Measurements from ENCODE around the gene WWP2.
A peak's percentile ranks its signal among the peaks of the same experiment; 100 is the strongest.
"Not testable (repeated sequence)": the region's sequence is repeated elsewhere in the genome, so short reads cannot be mapped to it uniquely, and the experiment has no call there.

Gene WWP2

DNA sequence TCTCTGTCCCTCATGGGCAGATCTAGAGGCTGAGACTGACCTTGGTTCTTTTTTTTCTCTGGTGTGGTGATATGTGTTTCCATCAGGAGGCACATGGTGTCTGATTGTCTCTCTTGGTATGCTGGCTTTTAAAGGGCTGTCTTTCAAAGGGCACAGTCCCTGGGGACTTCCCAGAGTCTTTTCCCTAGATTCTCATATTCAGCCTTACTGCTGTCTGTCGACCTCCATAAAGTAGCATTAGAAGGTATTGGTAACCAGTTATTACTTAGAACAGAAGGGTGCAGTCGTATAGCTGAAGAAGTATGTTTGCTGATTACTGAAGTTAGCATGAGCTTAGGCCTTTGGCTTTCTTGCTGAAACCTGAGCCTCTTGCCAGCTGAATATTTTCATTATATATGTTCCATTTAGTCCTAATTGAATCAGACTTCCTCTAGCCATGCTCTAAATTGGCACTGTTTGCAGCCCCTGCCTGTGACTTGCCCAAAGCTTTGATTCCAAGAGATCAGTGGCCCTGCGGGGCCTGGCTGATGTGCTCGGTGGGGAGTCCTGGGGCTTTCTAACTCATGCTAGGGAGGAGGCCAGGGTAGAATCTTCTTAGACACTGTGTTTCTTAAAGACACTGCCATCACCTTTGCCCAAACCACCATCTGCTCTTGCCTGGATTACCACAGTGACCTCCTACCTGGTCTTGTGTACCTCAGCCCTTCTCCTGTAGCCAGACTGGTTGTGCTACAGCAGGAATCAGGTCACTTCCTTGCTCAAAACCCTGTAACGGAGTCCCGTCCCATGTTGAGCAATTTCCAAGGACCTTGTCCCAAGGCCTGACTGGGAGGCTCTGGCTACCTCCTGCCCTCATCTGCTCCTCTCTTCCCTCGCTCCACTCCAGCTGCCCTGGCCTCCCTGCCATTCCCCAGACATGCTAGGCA is 71.5 kb downstream of the WWP2 start:
- no peak for DNase-seq

DNA sequence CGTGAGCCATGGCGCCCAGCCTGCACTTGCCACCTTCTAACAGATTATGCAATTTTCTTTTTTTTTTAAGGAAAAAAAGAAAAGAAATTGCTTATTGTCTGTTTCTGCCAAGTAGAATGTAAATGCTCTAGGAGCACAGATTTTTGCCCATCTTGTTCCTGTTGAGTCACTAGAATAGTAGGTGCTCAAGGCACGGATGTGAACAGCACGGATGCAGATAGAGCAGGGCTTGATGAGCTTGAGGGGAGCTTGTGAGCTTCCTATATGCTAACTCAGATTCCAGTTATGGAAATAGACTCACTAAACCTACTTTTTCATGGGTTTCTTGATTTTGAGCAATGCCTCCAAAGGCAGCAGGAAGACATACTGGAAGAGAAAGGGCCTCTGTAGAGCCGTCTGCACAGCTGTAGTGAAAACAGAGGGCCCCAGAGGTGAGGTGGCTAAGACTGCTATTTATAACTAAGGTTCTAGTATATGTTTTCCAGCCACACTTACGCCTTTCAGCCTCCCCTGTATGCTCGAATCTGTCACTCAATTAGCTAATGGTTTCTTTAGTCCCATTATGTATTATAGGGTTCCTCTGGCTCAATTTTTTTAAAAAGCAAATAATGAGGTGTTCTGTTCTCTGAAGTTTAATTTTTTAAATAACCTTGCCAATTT is 72.8 kb downstream of the WWP2 start:
- no peak for DNase-seq

DNA sequence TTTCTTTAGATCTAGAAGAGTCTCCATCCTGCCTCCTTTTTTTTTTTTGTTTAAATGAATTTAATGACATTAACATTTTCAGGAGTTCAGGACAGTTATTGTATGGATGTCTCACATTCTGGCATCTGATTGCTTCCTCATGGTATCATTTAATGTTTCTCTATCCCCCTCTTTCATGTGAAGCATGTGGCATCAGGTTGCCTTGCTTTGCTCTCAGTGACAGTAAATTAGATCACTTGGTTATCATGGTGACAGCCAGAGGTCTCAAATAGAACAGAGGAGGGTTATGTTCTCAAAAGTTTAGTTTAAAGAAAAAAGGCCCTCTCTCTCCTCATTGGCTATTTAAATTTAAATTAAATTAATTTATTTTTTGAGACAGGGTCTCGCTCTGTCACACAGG is 74.1 kb downstream of the WWP2 start:
- no peak for DNase-seq

DNA sequence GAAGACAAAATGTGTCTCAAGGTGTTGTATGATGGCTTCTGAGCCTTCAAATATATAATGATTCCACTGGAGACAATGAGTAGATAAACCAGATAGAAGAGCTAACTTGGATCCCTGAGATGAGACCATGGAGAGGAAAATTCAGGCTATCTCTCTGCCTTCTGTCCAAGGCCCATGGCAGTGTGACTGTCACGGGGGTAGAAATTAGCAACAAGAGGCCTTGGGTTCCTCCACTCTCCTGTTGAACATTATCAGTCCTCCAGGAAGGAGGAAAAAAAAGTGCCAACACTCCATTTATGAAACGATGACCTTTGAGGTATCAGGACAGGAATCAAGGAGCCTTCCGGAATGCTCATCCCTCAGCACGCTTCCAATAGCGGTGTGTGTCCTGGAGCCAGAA is 75.2 kb downstream of the WWP2 start:
- no peak for DNase-seq

DNA sequence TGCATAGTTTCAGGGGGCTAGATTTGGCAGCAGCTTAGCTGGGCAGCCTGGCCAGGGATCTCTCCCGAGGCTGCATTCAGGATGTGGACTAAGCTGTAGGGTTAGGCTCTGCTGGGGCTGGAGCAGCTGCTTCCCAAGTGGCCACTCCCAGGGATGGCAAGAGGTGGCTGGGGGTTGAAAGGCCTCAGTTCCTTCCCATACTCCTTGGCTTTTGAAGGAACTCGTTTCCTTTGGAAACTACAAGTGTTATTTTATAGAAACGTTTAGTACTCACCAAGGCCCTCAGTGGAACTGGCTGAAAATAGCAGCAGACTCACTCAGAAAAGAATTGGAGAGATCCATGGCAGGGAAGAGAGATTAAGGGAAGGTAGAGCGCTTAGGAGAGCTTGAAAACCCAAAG is 76.4 kb downstream of the WWP2 start:
- no peak for DNase-seq

DNA sequence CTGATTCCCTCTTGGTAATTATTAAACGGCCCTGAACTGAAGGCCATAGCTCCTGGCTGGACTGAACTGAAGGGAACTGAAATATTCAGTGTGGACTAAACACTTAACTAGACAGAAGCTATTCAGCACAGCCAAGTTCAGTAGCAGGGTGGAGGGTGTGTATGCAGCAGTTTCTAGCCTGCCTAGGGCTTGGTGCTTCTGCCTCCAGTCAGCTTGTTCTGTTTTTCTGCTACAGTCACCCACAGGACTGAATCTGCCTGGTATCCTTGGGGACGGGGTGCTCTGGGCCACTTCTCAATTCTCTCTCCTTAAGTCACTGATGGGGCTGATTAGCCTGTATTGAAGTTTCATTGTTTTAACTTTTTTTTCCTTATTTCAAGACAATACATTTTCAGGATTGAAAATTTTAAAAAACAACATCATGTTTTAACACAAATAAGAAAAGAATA is 77.1 kb downstream of the WWP2 start:
- peak; percentile 50 for DNase-seq

DNA sequence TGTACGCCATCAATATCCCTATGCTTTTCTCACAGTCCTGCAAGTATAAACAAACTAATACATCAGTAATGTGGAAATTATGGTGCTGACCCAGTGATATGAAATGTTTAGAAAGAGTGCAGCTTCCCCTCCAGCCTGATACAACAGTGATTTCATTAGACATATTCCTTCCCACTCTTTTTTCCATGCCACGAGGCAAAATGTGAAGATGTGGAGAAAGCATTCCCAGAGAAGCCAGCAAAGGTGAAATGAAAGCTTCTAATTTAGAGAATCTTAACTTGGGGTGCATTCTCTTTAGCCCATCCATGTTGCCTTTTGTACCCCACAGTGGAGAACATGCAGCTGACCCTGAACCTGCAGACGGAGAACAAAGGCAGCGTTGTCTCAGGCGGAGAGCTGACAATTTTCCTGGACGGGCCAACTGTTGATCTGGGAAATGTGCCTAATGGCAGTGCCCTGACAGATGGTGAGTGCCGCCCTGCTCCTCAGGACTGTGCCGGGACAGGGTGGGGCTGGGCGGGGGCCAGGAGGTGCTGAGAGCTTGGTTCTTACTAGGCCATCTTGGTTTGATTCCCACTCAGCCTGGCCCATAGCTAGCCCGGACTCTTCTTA is 77.8 kb downstream of the WWP2 start:
- peak; percentile 73 for DNase-seq

DNA sequence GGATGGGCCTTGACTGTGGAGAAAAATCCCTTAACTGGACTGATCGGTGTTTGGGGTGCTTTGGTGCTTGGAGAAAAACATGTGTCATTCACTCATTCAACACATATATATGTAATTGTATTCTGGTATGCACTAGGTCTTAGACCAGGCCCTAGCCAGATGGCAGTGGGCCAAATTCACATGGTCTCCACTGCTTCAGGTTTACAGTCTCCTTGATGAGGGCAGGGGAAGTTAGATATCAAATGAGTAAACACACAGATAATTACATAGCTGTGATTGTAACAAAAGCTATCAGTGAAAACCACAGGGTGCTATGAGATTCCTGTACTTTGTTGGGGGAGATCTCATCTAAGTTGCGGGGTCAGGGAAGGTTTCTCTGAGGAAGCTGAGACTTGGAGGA is 78.8 kb downstream of the WWP2 start:
- no peak for DNase-seq

DNA sequence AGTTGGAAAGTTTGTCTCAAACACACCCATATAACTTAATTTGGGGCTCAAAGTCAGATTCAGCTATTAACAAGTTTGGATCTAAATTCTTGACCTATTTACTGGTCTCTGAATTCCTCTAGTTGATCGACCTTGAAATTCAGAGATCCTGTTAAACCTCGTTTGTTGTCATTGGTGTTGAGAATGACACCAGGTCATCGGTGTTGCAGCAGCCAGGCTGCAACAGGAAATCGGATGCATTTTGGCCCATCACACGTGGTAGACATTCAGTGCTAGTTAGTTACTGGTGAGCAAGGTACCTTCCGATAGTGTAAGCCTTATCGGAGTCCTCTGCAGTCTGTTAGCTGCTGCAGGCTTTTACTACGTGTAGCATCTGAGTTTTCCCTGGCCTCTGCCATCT is 82.3 kb downstream of the WWP2 start:
- no peak for DNase-seq

DNA sequence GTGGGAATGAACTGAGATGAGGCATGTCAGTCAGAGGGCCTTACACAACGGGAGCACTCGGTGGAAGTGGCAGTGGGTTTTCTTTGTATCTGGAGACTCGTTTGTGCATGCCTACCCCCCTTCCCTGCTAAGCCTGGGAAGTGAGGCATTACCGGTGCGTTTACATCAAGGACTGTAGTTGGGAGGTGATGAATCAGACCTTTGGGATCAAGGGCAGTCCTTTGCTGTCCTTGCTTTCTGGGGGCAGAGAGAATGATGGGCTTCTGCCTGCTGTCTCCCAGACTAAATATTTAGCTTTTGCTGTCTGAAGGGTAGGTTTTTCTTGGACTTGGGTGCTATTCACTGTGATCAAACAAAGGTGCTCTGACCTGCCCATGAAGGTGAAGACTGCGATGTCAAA is 83.0 kb downstream of the WWP2 start:
- DNase-seq: no peak

DNA sequence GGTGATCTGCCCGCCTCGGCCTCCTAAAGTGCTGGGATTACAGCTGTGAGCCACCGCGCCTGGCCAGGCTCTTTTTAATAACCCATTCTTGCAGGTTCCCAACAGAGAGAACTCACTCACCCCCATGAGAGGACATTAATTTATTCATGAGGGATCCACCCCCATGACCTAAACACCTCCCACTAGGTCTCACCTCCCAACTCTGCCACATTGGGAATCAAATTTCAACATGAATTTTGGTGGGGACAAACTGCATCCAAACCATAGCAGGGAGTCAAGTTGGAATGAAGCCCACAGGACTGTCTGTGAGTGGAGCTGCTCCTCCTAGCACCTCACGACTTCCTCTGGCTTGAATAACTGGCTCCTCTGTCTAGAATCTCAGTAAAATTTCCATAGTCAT is 85.5 kb downstream of the WWP2 start:
- DNase-seq: no peak

DNA sequence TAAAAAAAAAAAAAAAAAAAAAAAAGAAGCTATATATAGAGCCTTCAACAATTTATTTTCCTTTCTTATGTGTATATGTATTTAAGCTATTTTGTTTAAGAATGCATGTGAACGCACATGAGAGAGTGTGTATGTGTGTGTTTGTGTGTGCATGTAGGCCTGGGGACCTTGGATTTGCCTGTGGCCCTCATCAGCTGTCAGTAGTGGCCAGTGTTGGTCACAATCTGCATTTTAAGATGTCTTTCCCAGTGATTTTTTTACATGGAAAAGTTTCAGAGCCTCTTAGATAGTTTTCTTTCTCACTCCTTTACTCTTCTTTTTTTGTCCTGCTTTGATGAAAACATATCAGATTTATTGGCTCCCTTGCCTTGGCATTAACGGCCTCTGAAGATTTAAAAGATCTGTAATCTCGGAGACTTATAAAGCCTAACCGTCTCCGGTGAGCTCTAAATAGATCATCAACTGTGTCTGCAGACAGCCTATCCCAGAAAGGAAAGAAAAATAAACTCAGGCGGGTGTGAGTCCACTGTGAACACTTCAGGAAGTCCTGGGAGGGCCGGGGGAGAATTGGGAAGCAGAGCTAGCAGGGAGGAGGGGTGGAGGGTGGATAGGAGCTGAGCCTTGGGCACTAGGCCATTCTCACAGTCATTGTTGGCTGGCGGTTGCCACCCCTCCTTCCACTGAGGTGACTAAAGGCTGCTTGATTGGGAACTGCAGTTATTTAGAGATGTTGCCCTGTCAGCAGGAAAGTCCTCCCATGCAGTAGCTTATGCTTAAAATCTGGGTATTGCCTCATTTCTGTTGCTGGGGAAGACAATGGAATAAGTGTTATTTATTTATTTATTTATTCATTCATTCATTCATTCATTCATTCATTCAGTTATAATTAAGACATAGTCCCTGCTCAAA is 86.8 kb downstream of the WWP2 start:
- peak; percentile 30 for DNase-seq

DNA sequence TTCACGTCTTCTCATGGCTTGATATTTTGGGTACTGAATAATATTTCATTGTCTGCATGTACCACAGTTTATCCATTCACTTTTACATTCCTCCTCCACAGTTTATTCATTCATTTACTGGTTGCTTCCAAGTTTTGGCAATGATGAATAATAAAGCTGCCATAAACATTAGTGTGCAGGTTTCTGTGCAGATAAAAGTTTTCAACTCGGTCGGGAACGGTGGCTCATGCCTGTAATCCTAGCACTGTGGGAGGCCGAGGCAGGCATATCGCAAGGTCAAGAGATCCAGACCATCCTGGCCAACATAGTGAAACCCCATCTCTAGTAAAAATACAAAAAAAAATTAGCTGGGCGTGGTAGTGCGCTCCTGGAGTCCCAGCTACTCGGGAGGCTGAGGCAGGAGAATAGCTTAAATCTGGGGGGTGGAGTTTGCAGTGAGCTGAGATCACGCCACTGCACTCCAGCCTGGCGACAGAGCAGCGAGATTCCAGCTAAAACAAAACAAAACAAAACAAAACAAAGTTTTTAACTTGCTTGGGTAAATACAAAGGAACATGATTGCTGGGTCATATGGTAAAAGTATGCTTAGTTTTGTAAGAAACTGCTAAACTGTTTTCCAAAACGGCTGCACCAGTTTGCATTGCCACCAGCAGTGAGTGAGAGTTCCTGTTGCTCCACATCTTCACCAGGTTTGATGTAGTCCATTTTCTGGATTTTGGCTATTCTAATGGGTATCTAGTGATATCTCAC is 89.5 kb downstream of the WWP2 start:
- no peak for DNase-seq

DNA sequence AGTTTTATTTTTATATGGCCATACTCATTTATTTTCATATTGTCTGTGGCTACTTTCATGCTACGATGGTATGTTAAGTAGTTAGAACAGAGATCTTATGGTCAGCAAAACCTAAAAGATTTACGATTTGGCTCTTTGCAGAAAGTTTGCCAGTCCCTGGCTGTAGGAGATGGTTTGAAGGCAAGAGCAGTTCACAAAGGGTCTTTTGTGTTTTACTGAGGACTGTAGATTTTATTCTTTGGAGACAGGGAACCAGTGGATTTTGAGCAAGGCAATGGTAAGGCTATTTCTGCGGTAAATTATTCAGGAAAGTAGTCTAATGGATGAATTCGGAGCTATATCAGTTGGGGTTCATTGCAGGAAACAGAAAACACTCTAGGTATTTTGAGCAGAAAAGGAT is 90.7 kb downstream of the WWP2 start:
- DNase-seq: peak; percentile 64

DNA sequence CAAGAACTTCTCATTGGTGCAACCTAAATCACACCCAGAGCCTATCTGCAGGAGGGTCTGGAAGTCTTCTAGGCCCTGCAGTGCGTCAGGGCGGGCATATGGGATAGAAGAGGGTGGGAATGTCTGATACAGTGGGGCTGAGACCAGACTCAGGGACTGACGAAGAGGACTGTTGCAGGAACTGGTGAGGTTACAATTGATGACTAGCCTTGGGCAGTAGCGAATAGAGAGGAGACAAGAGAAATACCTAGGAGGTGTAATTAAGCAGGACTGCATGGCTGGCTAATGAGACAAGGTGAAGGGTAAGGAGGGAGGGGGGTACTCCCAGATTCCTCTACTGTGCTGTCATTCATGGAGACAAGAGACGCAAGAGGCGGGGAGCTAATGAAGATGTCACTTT is 91.3 kb downstream of the WWP2 start:
- DNase-seq: no peak

DNA sequence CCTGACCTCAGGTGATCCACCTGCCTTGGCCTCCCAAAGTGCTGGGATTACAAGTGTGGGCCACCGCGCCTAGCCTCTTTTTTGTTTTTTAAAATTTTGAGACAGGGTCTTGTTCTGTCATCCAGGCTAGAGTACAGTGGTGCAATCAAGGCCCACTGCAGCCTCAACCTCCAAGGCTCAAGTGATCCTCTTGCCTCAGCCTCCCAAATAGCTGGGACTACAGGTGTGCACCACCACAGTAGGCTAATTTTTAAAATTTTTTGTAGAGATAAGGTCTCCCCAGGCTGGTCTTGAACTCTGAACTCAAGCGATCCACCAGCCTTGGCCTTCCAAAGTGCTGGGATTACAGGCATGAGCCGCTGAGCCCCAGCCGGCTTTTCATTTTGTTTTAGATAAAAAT is 92.6 kb downstream of the WWP2 start:
- not testable (repeated sequence) for DNase-seq

DNA sequence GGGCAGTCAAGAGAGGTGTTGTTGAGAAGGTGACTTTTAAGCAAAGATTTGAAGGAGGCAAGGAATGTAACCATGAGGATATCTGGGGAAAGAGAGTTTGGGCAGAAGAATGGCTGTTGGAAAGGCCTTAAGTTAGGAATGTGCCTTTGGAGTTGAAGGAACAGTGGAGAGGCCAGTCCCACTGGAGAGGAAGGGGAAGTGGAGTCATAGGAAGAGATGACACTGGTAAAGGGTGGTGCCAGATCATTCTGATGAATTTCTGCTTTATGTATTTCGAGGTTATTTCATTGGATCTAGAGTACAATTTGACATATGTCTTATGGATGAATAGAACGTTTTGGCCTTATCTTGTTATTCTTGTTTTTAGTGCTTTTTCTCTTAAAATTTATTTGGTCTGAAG is 93.5 kb downstream of the WWP2 start:
- DNase-seq: no peak

DNA sequence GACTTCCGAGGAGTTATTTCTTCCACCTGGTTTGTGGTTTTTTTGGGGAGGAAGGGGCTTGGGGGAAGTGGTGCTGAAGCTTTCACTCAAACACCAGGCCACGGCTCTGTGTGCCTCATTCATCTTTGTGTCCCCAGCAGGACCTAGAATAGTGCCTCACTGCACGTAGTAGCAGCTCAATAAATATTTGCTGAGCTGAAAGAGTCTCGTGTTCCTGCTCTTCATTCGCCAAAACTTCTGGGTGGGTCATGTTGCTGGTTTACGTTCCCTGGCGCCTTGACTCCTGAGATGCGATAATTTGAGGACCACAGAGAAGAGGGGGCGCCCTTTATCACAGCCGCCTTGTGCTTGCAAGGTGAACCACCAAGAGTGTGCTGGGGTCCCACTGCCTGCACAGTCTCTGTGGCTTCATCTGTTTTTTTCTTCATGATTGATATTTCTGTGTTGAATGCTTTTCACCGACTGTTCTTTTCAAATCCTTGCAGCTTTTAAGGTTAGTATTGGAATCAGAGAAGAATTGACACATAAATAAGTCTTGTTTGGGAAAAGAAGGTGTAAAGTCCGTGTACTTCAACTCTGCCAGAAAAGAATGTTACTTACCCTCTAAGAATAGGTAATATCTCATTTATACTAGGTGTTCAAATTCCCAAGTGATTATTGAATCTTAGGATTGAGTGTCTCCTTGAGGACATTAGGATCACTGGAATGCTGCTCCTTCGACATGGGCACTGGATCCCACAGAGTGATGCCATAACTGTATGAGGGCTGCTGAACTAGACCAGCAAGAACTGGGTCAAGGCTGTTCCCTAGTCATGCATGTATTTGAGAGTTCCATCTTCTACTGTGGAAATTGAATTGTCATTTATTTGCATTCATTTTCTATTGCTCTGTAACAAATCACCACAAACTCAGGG is 96.3 kb downstream of the WWP2 start:
- DNase-seq: no peak

DNA sequence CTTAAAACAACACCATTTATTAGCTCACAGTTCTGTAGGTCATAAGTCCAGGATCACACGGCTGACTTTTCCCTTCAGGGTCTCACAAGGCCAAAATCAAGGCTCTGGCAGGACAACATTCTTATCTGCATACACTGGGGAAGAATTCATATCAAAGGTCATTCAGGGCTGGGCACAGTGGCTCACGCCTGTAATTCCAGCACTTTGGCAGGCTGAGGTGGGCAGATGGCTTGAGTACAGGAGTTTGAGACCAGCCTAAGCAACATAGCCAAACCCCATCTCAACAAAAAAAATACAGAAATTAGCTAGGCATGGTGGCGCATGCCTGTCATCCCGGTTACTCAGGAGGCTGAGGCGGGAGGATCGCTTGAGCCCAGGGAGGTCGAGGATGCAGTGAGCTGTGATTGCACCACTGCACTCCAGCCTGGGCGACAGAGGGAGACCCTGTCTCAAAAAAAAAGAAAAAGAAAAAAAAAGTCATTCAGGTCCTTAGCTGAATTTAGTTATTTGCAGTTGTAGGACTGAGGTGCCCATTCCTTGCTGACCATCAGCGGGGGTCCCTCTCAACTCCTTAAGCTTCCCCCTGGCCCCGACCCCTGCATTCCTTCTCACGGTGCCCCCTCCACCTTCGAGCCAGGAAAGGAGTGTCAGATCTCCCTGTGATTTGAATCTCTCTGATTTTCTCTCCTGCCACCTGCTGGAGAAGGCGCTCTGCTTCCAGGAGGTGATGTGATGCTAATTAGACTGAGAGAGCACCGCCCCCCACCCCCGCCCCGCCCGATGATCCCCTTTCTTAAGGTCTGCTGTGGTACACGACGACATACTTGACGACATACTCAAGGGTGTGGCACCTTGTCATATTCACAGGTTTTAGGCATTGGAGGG is 97.2 kb downstream of the WWP2 start:
- peak; percentile 33 for DNase-seq
